ENCODE measurements around the gene AP3B1. TPM values are rescaled to one million over a fixed set of nuclear protein-coding genes. Genes with fewer than 3 reads are reported as not detected.
"Not testable (repeated sequence)": the region's sequence is repeated elsewhere in the genome, so short reads cannot be mapped to it uniquely, and the experiment has no call there.

The AP3B1 gene
- total RNA-seq, 1 experiment from 2014 or later = 41.8 TPM

- H3K27ac ChIP-seq (ENCODE audit: insufficient read length, low read depth, low read length) = no peak overlapping the region
- no peak overlapping the region for H4K91ac ChIP-seq (ENCODE audit: insufficient read length, low read depth, low read length)
- H3K18ac ChIP-seq (ENCODE audit: insufficient read length, low read depth, low read length) = no peak overlapping the region
- no peak overlapping the region for H2BK120ac ChIP-seq (ENCODE audit: low read depth, low read length, poor library complexity, severe bottlenecking)
- H3K23me2 ChIP-seq (ENCODE audit: insufficient read length, low read depth, low read length, poor library complexity, severe bottlenecking) = no peaks in the 10 kb centered on the region
- H3K14ac ChIP-seq (ENCODE audit: insufficient read depth, low read length) = no peak overlapping the region
- no peak overlapping the region for H3K9ac ChIP-seq (ENCODE audit: extremely low read depth, insufficient read length, low read length)
- H2BK15ac ChIP-seq (ENCODE audit: low read depth, low read length) = no peak overlapping the region
- no peaks in the 10 kb centered on the region for H3K27me3 ChIP-seq (ENCODE audit: insufficient read depth, low read length)
- no peak overlapping the region for H3K56ac ChIP-seq (ENCODE audit: insufficient read length, low read depth, low read length)
- H2BK20ac ChIP-seq (ENCODE audit: low read depth, low read length, poor library complexity, severe bottlenecking) = no peak overlapping the region
- no peaks in the 10 kb centered on the region for H3K9me3 ChIP-seq (ENCODE audit: control insufficient read depth, low read depth, low read length)
- H4K20me1 ChIP-seq (ENCODE audit: control insufficient read depth, insufficient read depth, insufficient read length) = no peaks in the 10 kb centered on the region
- Mint-ChIP-seq H3K27me3 (ENCODE audit: low read depth) (no peaks in the 10 kb centered on the region), H3K36me3 (ENCODE audit: insufficient read depth in 1 of 3, low read depth in 3 of 3) (peaks cover 23 to 33% (median 29%) of the 10 kb centered on the region in 3 experiments), H3K4me1 (peaks cover 0 to 2% of the 10 kb centered on the region in 2 experiments; a peak in 1 of 4 replicates), H3K9me3 (peaks cover 8 to 11% of the 10 kb centered on the region in 2 experiments; a peak in 4 of 5 replicates), H3K4me3 (no peak overlapping the region), H3K27ac (no peak overlapping the region)
- H3K4me2 ChIP-seq (ENCODE audit: insufficient read depth, insufficient read length, low read length) = no peak overlapping the region
- no peak overlapping the region for H4K5ac ChIP-seq (ENCODE audit: insufficient read length, low read depth, low read length)
- H4K8ac ChIP-seq (replicated peaks; ENCODE audit: insufficient read length, low read depth, low read length) = no peak overlapping the region
- no peak overlapping the region for H2BK5ac ChIP-seq (ENCODE audit: insufficient read length, low read length)
- no peak overlapping the region for H2AFZ ChIP-seq (ENCODE audit: low read length)
- no peak overlapping the region for H2AK5ac ChIP-seq (ENCODE audit: insufficient read length, low read length)
- H3K79me2 ChIP-seq (ENCODE audit: insufficient read depth, low read length) = no peaks in the 10 kb centered on the region
- H3K23ac ChIP-seq (ENCODE audit: insufficient read length, low read depth, low read length) = no peak overlapping the region
- H3T11ph ChIP-seq (ENCODE audit: low read length) = no peak overlapping the region
- H3K4me1 ChIP-seq (ENCODE audit: insufficient read depth, low read length) = no peaks in the 10 kb centered on the region
- no peak for TF ChIP-seq CTCF (conservative IDR thresholded peaks at IDR 0.05)
- H3K4ac ChIP-seq (ENCODE audit: low read depth, low read length) = no peak overlapping the region
- no CpG with 5 or more reads among the region's 5 CpGs for WGBS (ENCODE audit: extremely low coverage, insufficient read length, low lambda C conversion rate)
- no peak for DNase-seq
- H3K79me1 ChIP-seq (ENCODE audit: insufficient read depth, low read depth, low read length, poor library complexity, severe bottlenecking) = no peaks in the 10 kb centered on the region
- no peak overlapping the region for H2BK12ac ChIP-seq (ENCODE audit: insufficient read length, low read depth, low read length)
Measured at GRCh38 chr5:78178356-78178755, 116.1 kb downstream of the AP3B1 start.

- H3K23ac ChIP-seq (ENCODE audit: insufficient read length, low read depth, low read length); H3K27me3 Mint-ChIP-seq (ENCODE audit: low read depth); H2BK12ac ChIP-seq (ENCODE audit: insufficient read length, low read depth, low read length); H3K27ac Mint-ChIP-seq; H3K4me2 ChIP-seq (ENCODE audit: insufficient read depth, insufficient read length, low read length); H2BK20ac ChIP-seq (ENCODE audit: low read depth, low read length, poor library complexity, severe bottlenecking); H4K8ac ChIP-seq (replicated peaks; ENCODE audit: insufficient read length, low read depth, low read length); H3K56ac ChIP-seq (ENCODE audit: insufficient read length, low read depth, low read length); H3K79me2 ChIP-seq (ENCODE audit: insufficient read depth, low read length); H3K27me3 ChIP-seq (ENCODE audit: insufficient read depth, low read length); H3K27ac ChIP-seq (ENCODE audit: insufficient read length, low read depth, low read length); H4K5ac ChIP-seq (ENCODE audit: insufficient read length, low read depth, low read length); H3T11ph ChIP-seq (ENCODE audit: low read length); H3K4me1 Mint-ChIP-seq; H2AFZ ChIP-seq (ENCODE audit: low read length); H3K14ac ChIP-seq (ENCODE audit: insufficient read depth, low read length); H2AK5ac ChIP-seq (ENCODE audit: insufficient read length, low read length); H2BK5ac ChIP-seq (ENCODE audit: insufficient read length, low read length); H3K4me1 ChIP-seq (ENCODE audit: insufficient read depth, low read length); H3K79me1 ChIP-seq (ENCODE audit: insufficient read depth, low read depth, low read length, poor library complexity, severe bottlenecking); DNase-seq; H2BK15ac ChIP-seq (ENCODE audit: low read depth, low read length); H3K9ac ChIP-seq (ENCODE audit: extremely low read depth, insufficient read length, low read length); H3K4me3 Mint-ChIP-seq; H2BK120ac ChIP-seq (ENCODE audit: low read depth, low read length, poor library complexity, severe bottlenecking); H3K18ac ChIP-seq (ENCODE audit: insufficient read length, low read depth, low read length); H3K4ac ChIP-seq (ENCODE audit: low read depth, low read length); H4K20me1 ChIP-seq (ENCODE audit: control insufficient read depth, insufficient read depth, insufficient read length); H3K23me2 ChIP-seq (ENCODE audit: insufficient read length, low read depth, low read length, poor library complexity, severe bottlenecking); H4K91ac ChIP-seq (ENCODE audit: insufficient read length, low read depth, low read length); H3K9me3 ChIP-seq (ENCODE audit: control insufficient read depth, low read depth, low read length): not testable (repeated sequence)
- no CpG with 5 or more reads among the region's 1 CpG for WGBS (ENCODE audit: extremely low coverage, insufficient read length, low lambda C conversion rate)
- Mint-ChIP-seq H3K9me3 (peaks cover 37 to 42% of the 10 kb centered on the region in 2 experiments), H3K36me3 (ENCODE audit: insufficient read depth in 1 of 3, low read depth in 3 of 3) (peaks cover 74 to 79% (median 75%) of the 10 kb centered on the region in 3 experiments)
Measured at GRCh38 chr5:78170335-78170734, 124.2 kb downstream of the AP3B1 start.

Measured in H9 (cell line).